Ascending aorta (tissue), 2 donors: Measurements from ENCODE around the gene CHI3L2. TPM values are rescaled to one million over a fixed set of nuclear protein-coding genes. Genes with fewer than 3 reads are reported as not detected.

Experiments used
- DNase-seq, 2 donors: peaks; one replicate each; pipeline ENCODE4 v3.0.0-alpha.2; 2019; ENCODE audit warnings: low spot score in 2 of 2
- H3K27ac ChIP-seq, 2 donors: fragments of 200-600 bp; sonication (generic); one replicate each; pipeline ENCODE4 v1.5.1; 2016 to 2017; ENCODE audit warnings: mild to moderate bottlenecking in 1 of 2
- H3K27me3 ChIP-seq: fragments of 200-600 bp; sonication (generic); one replicate; pipeline ENCODE4 v1.5.1; 2017
- H3K36me3 ChIP-seq, 2 donors: fragments of 200-600 bp; sonication (generic); one replicate each; pipeline ENCODE4 v1.5.1; 2016
- H3K4me1 ChIP-seq, 2 donors: fragments of 200-600 bp; sonication (generic); one replicate each; pipeline ENCODE4 v1.5.1; 2016 to 2017; ENCODE audit warnings: mild to moderate bottlenecking in 1 of 2
- H3K4me3 ChIP-seq, 2 donors: fragments of 200-600 bp; sonication (generic); one replicate each; pipeline ENCODE4 v1.5.1; 2016 to 2017; ENCODE audit warnings: mild to moderate bottlenecking in 1 of 2
- H3K9me3 ChIP-seq, 2 donors: fragments of 200-600 bp; sonication (generic); one replicate each; pipeline ENCODE4 v1.5.1; 2016
- CTCF ChIP-seq, 3 experiments: fragments of 200-600 bp in 2 of 3; fragments of 450-650 bp in 1 of 3; sonication (generic) in 2 of 3; IDR thresholded peaks; one replicate each; pipeline ENCODE4 v1.5.1; 2016 to 2019; ENCODE audit warnings: antibody characterized with exemption in 3 of 3, mild to moderate bottlenecking in 1 of 3, moderate library complexity in 1 of 3
- intact Hi-C: fragments of 100-400 bp; cut with DNase I; formaldehyde crosslinking; loops from one replicate; pipeline ENCODE4 v1.15.1; 2023
- total RNA-seq: library from RNA; depleted of rRNA; stranded (reverse); fragments of >200 nt; gene quantifications from one replicate; pipeline ENCODE4 v1.1.0, GENCODE V29; 2016

Gene CHI3L2
- total RNA-seq, 1 donor from 2014 or later = 10.1 TPM

GRCh38 chr1:111195002-111195684, 32.4 kb upstream of the CHI3L2 start:
- Histone ChIP-seq H3K27me3 (no peaks in the 10 kb centered on the region), H3K27ac (no peak overlapping the region), H3K36me3 (no peaks in the 10 kb centered on the region), H3K4me3 (no peak overlapping the region), H3K4me1 (no peaks in the 10 kb centered on the region), H3K9me3 (no peaks in the 10 kb centered on the region)
- intact Hi-C loops = no loop called here
- DNase-seq = no peak
- TF ChIP-seq CTCF (IDR thresholded peaks at IDR 0.05) = no peak

- H3K9me3 ChIP-seq = no peaks in the 10 kb centered on the region
- DNase-seq = no peak
- no peak overlapping the region for H3K4me3 ChIP-seq
- H3K27me3 ChIP-seq = no peaks in the 10 kb centered on the region
- no peaks in the 10 kb centered on the region for H3K36me3 ChIP-seq
- no peak overlapping the region for H3K27ac ChIP-seq
- no peak for TF ChIP-seq CTCF (IDR thresholded peaks at IDR 0.05)
- no peaks in the 10 kb centered on the region for H3K4me1 ChIP-seq
- intact Hi-C loops = no loop called here
Measured at GRCh38 chr1:111196213-111196612, 31.3 kb upstream of the CHI3L2 start.

GRCh38 chr1:111197598-111198284, 29.8 kb upstream of the CHI3L2 start:
- H3K36me3 ChIP-seq = no peaks in the 10 kb centered on the region
- no peaks in the 10 kb centered on the region for H3K4me1 ChIP-seq
- no peak overlapping the region for H3K27ac ChIP-seq
- no peak for TF ChIP-seq CTCF (IDR thresholded peaks at IDR 0.05)
- H3K27me3 ChIP-seq = no peaks in the 10 kb centered on the region
- H3K9me3 ChIP-seq = no peaks in the 10 kb centered on the region
- no peak for DNase-seq
- peak overlapping the region in 1 of 2 donors; percentile 40 for H3K4me3 ChIP-seq
- intact Hi-C loops = no loop called here

- Histone ChIP-seq H3K4me1 (peaks cover 2 to 3% of the 10 kb centered on the region in 2 donors), H3K27me3 (peaks cover 2% of the 10 kb centered on the region), H3K27ac (no peak overlapping the region), H3K9me3 (no peaks in the 10 kb centered on the region), H3K4me3 (peak overlapping the region in 1 of 2 donors; percentile 40), H3K36me3 (no peaks in the 10 kb centered on the region)
- DNase-seq = no peak
- TF ChIP-seq CTCF (IDR thresholded peaks at IDR 0.05) = no peak
- intact Hi-C loops = no loop called here
Measured at GRCh38 chr1:111198836-111199235, 28.7 kb upstream of the CHI3L2 start.

- intact Hi-C loops = no loop called here
- Histone ChIP-seq H3K4me1 (peaks cover 3% of the 10 kb centered on the region in 2 donors), H3K9me3 (no peaks in the 10 kb centered on the region), H3K4me3 (peak overlapping the region in 1 of 2 donors; percentile 40), H3K27ac (peak overlapping the region in 1 of 2 donors; percentile 26), H3K27me3 (peaks cover 6% of the 10 kb centered on the region), H3K36me3 (no peaks in the 10 kb centered on the region)
- TF ChIP-seq CTCF (IDR thresholded peaks at IDR 0.05) = no peak
- no peak for DNase-seq
Measured at GRCh38 chr1:111199329-111199728, 28.2 kb upstream of the CHI3L2 start.
